Nephron (organoid): ENCODE results near the gene NDUFAF7.

ENCODE experiments used
- H3K27ac Mint-ChIP-seq, 3 experiments: 2 replicates each; pipeline ENCODE4 v1.8.0; 2020; ENCODE audit warnings: mixed read lengths in 3 of 3, mild to moderate bottlenecking in 2 of 3, moderate library complexity in 1 of 3
- H3K27me3 Mint-ChIP-seq: 2 replicates; pipeline ENCODE4 v1.8.0; 2021; ENCODE audit warnings: low read depth, mild to moderate bottlenecking, moderate library complexity, mixed read lengths
- H3K36me3 Mint-ChIP-seq: 2 replicates; pipeline ENCODE4 v1.8.0; 2020; ENCODE audit warnings: low read depth, mixed read lengths
- H3K4me1 Mint-ChIP-seq: 2 replicates; pipeline ENCODE4 v1.8.0; 2020; ENCODE audit warnings: mixed read lengths
- H3K4me3 Mint-ChIP-seq, 3 experiments: 2 replicates each; pipeline ENCODE4 v1.8.0; 2020; ENCODE audit warnings: mild to moderate bottlenecking in 3 of 3, mixed read lengths in 3 of 3, moderate library complexity in 2 of 3
- H3K9me3 Mint-ChIP-seq: 2 replicates; pipeline ENCODE4 v1.8.0; 2020; ENCODE audit warnings: mixed read lengths
- CTCF ChIP-seq, 3 experiments: fragments of 200-600 bp; sonication (generic); IDR thresholded peaks; one replicate each; pipeline ENCODE4 v1.5.0; 2021; ENCODE audit warnings: antibody characterized with exemption in 3 of 3; ENCODE audit not compliant: unreplicated experiment in 3 of 3

The NDUFAF7 gene

GRCh38 chr2:37267685-37268084, 36.2 kb downstream of the NDUFAF7 start:
- H3K4me1 Mint-ChIP-seq = no peaks in the 10 kb centered on the region
- no peak overlapping the region for H3K4me3 Mint-ChIP-seq
- H3K27me3 Mint-ChIP-seq = no peaks in the 10 kb centered on the region
- no peaks in the 10 kb centered on the region for H3K9me3 Mint-ChIP-seq
- H3K27ac Mint-ChIP-seq = no peak overlapping the region
- H3K36me3 Mint-ChIP-seq = peaks cover 65% of the 10 kb centered on the region
- TF ChIP-seq CTCF (IDR thresholded peaks at IDR 0.05; ENCODE audit: unreplicated experiment in 3 of 3) = no peak

GRCh38 chr2:37268111-37268510, 36.7 kb downstream of the NDUFAF7 start:
- Mint-ChIP-seq H3K9me3 (no peaks in the 10 kb centered on the region), H3K4me1 (no peaks in the 10 kb centered on the region)

GRCh38 chr2:37271376-37272067, 40.1 kb downstream of the NDUFAF7 start:
- H3K9me3 Mint-ChIP-seq = no peaks in the 10 kb centered on the region
- H3K27ac Mint-ChIP-seq = no peak overlapping the region
- H3K27me3 Mint-ChIP-seq = no peaks in the 10 kb centered on the region
- H3K4me3 Mint-ChIP-seq = no peak overlapping the region
- H3K4me1 Mint-ChIP-seq = no peaks in the 10 kb centered on the region
- TF ChIP-seq CTCF (IDR thresholded peaks at IDR 0.05; ENCODE audit: unreplicated experiment in 3 of 3) = no peak
- H3K36me3 Mint-ChIP-seq = peaks cover 57% of the 10 kb centered on the region

More at GRCh38 chr2:37268111-37268510, 36.7 kb downstream of the NDUFAF7 start:
- Mint-ChIP-seq H3K27me3 (no peaks in the 10 kb centered on the region), H3K27ac (no peak overlapping the region), H3K4me3 (no peak overlapping the region), H3K36me3 (peaks cover 62% of the 10 kb centered on the region)
- TF ChIP-seq CTCF (IDR thresholded peaks at IDR 0.05; ENCODE audit: unreplicated experiment in 3 of 3) = no peak

- no peaks in the 10 kb centered on the region for H3K4me1 Mint-ChIP-seq
Measured at GRCh38 chr2:37274359-37274965, 43.0 kb downstream of the NDUFAF7 start.

GRCh38 chr2:37276291-37276690, 44.8 kb downstream of the NDUFAF7 start:
- H3K9me3 Mint-ChIP-seq = no peaks in the 10 kb centered on the region
- no peak overlapping the region for H3K27ac Mint-ChIP-seq
- no peak overlapping the region for H3K4me3 Mint-ChIP-seq
- no peaks in the 10 kb centered on the region for H3K4me1 Mint-ChIP-seq
- peaks cover 52% of the 10 kb centered on the region for H3K36me3 Mint-ChIP-seq
- no peak for TF ChIP-seq CTCF (IDR thresholded peaks at IDR 0.05; ENCODE audit: unreplicated experiment in 3 of 3)
- H3K27me3 Mint-ChIP-seq = no peaks in the 10 kb centered on the region

More at GRCh38 chr2:37274359-37274965, 43.0 kb downstream of the NDUFAF7 start:
- H3K27me3 Mint-ChIP-seq = no peaks in the 10 kb centered on the region
- H3K27ac Mint-ChIP-seq = no peak overlapping the region
- no peaks in the 10 kb centered on the region for H3K9me3 Mint-ChIP-seq
- peaks cover 52% of the 10 kb centered on the region for H3K36me3 Mint-ChIP-seq
- H3K4me3 Mint-ChIP-seq = no peak overlapping the region
- TF ChIP-seq CTCF (IDR thresholded peaks at IDR 0.05; ENCODE audit: unreplicated experiment in 3 of 3) = no peak

- TF ChIP-seq CTCF (IDR thresholded peaks at IDR 0.05; ENCODE audit: unreplicated experiment in 3 of 3) = no peak
- no peak overlapping the region for H3K27ac Mint-ChIP-seq
Measured at GRCh38 chr2:37281916-37282315, 50.5 kb downstream of the NDUFAF7 start.

More at GRCh38 chr2:37281916-37282315, 50.5 kb downstream of the NDUFAF7 start:
- Mint-ChIP-seq H3K4me3 (no peak overlapping the region), H3K27me3 (no peaks in the 10 kb centered on the region), H3K36me3 (peaks cover 49% of the 10 kb centered on the region), H3K9me3 (no peaks in the 10 kb centered on the region), H3K4me1 (peaks cover 10% of the 10 kb centered on the region)
